ENCODE measurements around the gene LYZL1.

Gene LYZL1

GRCh38 chr10:29256019-29256418 is 32.9 kb upstream of the LYZL1 start:
- TF ChIP-seq ZNF70 (CRISPR knock-in tag; IDR thresholded peaks at IDR 0.05) = no peak
- TF ChIP-seq, protein P1, sequence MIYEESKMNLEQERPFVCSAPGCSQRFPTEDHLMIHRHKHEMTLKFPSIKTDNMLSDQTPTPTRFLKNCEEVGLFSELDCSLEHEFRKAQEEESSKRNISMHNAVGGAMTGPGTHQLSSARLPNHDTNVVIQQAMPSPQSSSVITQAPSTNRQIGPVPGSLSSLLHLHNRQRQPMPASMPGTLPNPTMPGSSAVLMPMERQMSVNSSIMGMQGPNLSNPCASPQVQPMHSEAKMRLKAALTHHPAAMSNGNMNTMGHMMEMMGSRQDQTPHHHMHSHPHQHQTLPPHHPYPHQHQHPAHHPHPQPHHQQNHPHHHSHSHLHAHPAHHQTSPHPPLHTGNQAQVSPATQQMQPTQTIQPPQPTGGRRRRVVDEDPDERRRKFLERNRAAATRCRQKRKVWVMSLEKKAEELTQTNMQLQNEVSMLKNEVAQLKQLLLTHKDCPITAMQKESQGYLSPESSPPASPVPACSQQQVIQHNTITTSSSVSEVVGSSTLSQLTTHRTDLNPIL (CRISPR knock-in tag; IDR thresholded peaks at IDR 0.05; ENCODE audit: low read depth) = no peak
- TF ChIP-seq ZNF8 (CRISPR knock-in tag; IDR thresholded peaks at IDR 0.05) = no peak
- no peak for ATAC-seq

DNA sequence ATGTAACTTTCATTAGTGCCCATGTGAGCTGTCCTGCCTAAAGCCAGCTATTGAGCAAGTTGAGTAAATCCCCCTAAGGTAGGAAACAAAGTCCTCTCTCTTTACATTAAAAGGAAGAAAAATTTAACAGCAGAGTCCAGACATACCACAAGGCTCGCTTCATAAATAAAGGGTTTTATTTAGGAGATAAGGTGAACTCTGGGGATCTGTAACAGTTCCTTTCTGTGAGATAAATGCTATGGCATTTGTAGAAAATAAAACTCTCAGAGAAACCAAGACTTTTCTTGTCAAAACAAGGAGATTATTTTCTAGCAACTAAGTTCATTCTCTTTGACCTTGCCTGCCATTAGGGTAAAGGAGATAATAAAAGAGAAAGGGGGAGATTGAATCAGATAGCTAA is 32.3 kb upstream of the LYZL1 start:
- no peak for ATAC-seq
- TF ChIP-seq RARB (CRISPR knock-in tag; IDR thresholded peaks at IDR 0.05) (no peak), ISL1 (CRISPR knock-in tag; IDR thresholded peaks at IDR 0.05) (no peak), ZNF70 (CRISPR knock-in tag; IDR thresholded peaks at IDR 0.05) (no peak), ZNF565 (CRISPR knock-in tag; conservative IDR thresholded peaks at IDR 0.05; ENCODE audit: low read depth) (no peak), ARNTL (CRISPR knock-in tag; IDR thresholded peaks at IDR 0.05; ENCODE audit: borderline replicate concordance, low read depth) (no peak), OSR1 (CRISPR knock-in tag; IDR thresholded peaks at IDR 0.05) (no peak), TOX (CRISPR knock-in tag; IDR thresholded peaks at IDR 0.05; ENCODE audit: borderline replicate concordance) (no peak), BACH2 (CRISPR knock-in tag; IDR thresholded peaks at IDR 0.05; ENCODE audit: borderline replicate concordance) (no peak), CSRNP3 (CRISPR knock-in tag; IDR thresholded peaks at IDR 0.05) (no peak), ZFP30 (CRISPR knock-in tag; IDR thresholded peaks at IDR 0.05) (no peak), SNAI2 (CRISPR knock-in tag; IDR thresholded peaks at IDR 0.05) (no peak)
- TF ChIP-seq, protein P2, sequence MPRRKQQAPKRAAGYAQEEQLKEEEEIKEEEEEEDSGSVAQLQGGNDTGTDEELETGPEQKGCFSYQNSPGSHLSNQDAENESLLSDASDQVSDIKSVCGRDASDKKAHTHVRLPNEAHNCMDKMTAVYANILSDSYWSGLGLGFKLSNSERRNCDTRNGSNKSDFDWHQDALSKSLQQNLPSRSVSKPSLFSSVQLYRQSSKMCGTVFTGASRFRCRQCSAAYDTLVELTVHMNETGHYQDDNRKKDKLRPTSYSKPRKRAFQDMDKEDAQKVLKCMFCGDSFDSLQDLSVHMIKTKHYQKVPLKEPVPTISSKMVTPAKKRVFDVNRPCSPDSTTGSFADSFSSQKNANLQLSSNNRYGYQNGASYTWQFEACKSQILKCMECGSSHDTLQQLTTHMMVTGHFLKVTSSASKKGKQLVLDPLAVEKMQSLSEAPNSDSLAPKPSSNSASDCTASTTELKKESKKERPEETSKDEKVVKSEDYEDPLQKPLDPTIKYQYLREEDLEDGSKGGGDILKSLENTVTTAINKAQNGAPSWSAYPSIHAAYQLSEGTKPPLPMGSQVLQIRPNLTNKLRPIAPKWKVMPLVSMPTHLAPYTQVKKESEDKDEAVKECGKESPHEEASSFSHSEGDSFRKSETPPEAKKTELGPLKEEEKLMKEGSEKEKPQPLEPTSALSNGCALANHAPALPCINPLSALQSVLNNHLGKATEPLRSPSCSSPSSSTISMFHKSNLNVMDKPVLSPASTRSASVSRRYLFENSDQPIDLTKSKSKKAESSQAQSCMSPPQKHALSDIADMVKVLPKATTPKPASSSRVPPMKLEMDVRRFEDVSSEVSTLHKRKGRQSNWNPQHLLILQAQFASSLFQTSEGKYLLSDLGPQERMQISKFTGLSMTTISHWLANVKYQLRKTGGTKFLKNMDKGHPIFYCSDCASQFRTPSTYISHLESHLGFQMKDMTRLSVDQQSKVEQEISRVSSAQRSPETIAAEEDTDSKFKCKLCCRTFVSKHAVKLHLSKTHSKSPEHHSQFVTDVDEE (CRISPR knock-in tag; IDR thresholded peaks at IDR 0.05) = no peak
- TF ChIP-seq, protein P3, sequence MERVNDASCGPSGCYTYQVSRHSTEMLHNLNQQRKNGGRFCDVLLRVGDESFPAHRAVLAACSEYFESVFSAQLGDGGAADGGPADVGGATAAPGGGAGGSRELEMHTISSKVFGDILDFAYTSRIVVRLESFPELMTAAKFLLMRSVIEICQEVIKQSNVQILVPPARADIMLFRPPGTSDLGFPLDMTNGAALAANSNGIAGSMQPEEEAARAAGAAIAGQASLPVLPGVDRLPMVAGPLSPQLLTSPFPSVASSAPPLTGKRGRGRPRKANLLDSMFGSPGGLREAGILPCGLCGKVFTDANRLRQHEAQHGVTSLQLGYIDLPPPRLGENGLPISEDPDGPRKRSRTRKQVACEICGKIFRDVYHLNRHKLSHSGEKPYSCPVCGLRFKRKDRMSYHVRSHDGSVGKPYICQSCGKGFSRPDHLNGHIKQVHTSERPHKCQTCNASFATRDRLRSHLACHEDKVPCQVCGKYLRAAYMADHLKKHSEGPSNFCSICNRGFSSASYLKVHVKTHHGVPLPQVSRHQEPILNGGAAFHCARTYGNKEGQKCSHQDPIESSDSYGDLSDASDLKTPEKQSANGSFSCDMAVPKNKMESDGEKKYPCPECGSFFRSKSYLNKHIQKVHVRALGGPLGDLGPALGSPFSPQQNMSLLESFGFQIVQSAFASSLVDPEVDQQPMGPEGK (CRISPR knock-in tag; IDR thresholded peaks at IDR 0.05; ENCODE audit: borderline replicate concordance) = no peak
- TF ChIP-seq, protein P1 (CRISPR knock-in tag; IDR thresholded peaks at IDR 0.05; ENCODE audit: low read depth) = no peak

GRCh38 chr10:29257106-29257783 is 31.6 kb upstream of the LYZL1 start:
- no peak for ATAC-seq
- peak; percentile 70 for TF ChIP-seq ISL1 (CRISPR knock-in tag; IDR thresholded peaks at IDR 0.05)
- TF ChIP-seq TOX (CRISPR knock-in tag; IDR thresholded peaks at IDR 0.05; ENCODE audit: borderline replicate concordance) = no peak
- no peak for TF ChIP-seq RARB (CRISPR knock-in tag; IDR thresholded peaks at IDR 0.05)
- TF ChIP-seq ZFP3 (CRISPR knock-in tag; IDR thresholded peaks at IDR 0.05) = no peak
- TF ChIP-seq ZNF70 (CRISPR knock-in tag; IDR thresholded peaks at IDR 0.05) = no peak
- no peak for TF ChIP-seq OSR1 (CRISPR knock-in tag; IDR thresholded peaks at IDR 0.05)
- no peak for TF ChIP-seq ESRRG (CRISPR knock-in tag; IDR thresholded peaks at IDR 0.05)
- no peak for TF ChIP-seq CSDC2 (CRISPR knock-in tag; IDR thresholded peaks at IDR 0.05)
- no peak for TF ChIP-seq ZFP30 (CRISPR knock-in tag; IDR thresholded peaks at IDR 0.05)
- TF ChIP-seq SNAI2 (CRISPR knock-in tag; IDR thresholded peaks at IDR 0.05) = no peak
- no peak for TF ChIP-seq ZNF565 (CRISPR knock-in tag; conservative IDR thresholded peaks at IDR 0.05; ENCODE audit: low read depth)
- TF ChIP-seq, protein P3 (CRISPR knock-in tag; IDR thresholded peaks at IDR 0.05; ENCODE audit: borderline replicate concordance) = peak; percentile 68; the same call in 1 of the 2 replicates
- TF ChIP-seq TCF4 (CRISPR knock-in tag; IDR thresholded peaks at IDR 0.05; ENCODE audit: borderline replicate concordance) = peak; percentile 35; the same call in 1 of the 2 replicates
- no peak for TF ChIP-seq CSRNP3 (CRISPR knock-in tag; IDR thresholded peaks at IDR 0.05)
- TF ChIP-seq, protein P1 (CRISPR knock-in tag; IDR thresholded peaks at IDR 0.05; ENCODE audit: low read depth) = no peak; the same call in 1 of the 2 replicates
- no peak for TF ChIP-seq PPARA (CRISPR knock-in tag; IDR thresholded peaks at IDR 0.05; ENCODE audit: borderline replicate concordance)
- no peak for TF ChIP-seq ZC3H10 (CRISPR knock-in tag; IDR thresholded peaks at IDR 0.05)

Measured in SK-N-SH treated with all-trans-retinoic acid at 6 μM for 48 hours (cell line).